ENCODE measurements around the gene CNOT1. TPM values are rescaled to one million over a fixed set of nuclear protein-coding genes. Genes with fewer than 3 reads are reported as not detected.

CNOT1 gene
- total RNA-seq, 1 experiment from 2014 or later = 328 TPM

DNA sequence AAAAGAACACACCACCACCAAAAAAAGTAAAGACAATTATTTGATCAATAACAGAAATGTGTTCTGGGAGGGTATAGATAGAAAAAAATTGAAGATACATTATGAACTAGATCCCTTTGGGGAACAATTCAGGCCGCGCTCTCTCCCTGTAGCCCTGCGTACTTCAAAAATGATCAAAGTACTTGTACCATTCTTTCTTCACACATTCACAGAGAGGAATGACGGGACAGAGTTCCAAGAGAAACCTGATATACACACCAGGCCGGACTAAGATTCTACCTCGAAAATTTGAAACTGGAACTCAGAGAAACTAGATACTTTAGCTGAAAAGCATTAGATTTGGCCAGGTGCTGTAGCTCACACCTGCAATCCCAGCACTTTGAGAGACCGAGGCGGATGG is 50.0 kb downstream of the CNOT1 start:
- Mint-ChIP-seq H3K4me1 (no peaks in the 10 kb centered on the region), H3K27ac (peak overlapping the region in 1 of 3 experiments; percentile 18; a peak in 1 of 7 replicates), H3K27me3 (ENCODE audit: low read depth) (no peaks in the 10 kb centered on the region), H3K36me3 (ENCODE audit: insufficient read depth in 1 of 3, low read depth in 3 of 3) (peaks cover 58 to 93% (median 87%) of the 10 kb centered on the region in 3 experiments), H3K9me3 (no peaks in the 10 kb centered on the region), H3K4me3 (no peak overlapping the region)
- H2AFZ ChIP-seq (ENCODE audit: low read length) = no peak overlapping the region
- no peaks in the 10 kb centered on the region for H4K20me1 ChIP-seq (ENCODE audit: control insufficient read depth, insufficient read depth, insufficient read length)
- H4K5ac ChIP-seq (ENCODE audit: insufficient read length, low read depth, low read length) = no peak overlapping the region
- no peaks in the 10 kb centered on the region for H3K79me2 ChIP-seq (ENCODE audit: insufficient read depth, low read length)
- no peak overlapping the region for H3K56ac ChIP-seq (ENCODE audit: insufficient read length, low read depth, low read length)
- H3K4me1 ChIP-seq (ENCODE audit: insufficient read depth, low read length) = no peaks in the 10 kb centered on the region
- no peak for DNase-seq
- H2BK15ac ChIP-seq (ENCODE audit: low read depth, low read length) = no peak overlapping the region
- H3T11ph ChIP-seq (ENCODE audit: low read length) = no peak overlapping the region
- no peak overlapping the region for H4K8ac ChIP-seq (replicated peaks; ENCODE audit: insufficient read length, low read depth, low read length)
- H3K18ac ChIP-seq (ENCODE audit: insufficient read length, low read depth, low read length) = no peak overlapping the region
- H2AK5ac ChIP-seq (ENCODE audit: insufficient read length, low read length) = no peak overlapping the region
- no peak overlapping the region for H4K91ac ChIP-seq (ENCODE audit: insufficient read length, low read depth, low read length)
- no peak overlapping the region for H3K9ac ChIP-seq (ENCODE audit: extremely low read depth, insufficient read length, low read length)
- H3K14ac ChIP-seq (ENCODE audit: insufficient read depth, low read length) = no peak overlapping the region
- H3K79me1 ChIP-seq (ENCODE audit: insufficient read depth, low read depth, low read length, poor library complexity, severe bottlenecking) = no peaks in the 10 kb centered on the region
- H3K27ac ChIP-seq (ENCODE audit: insufficient read length, low read depth, low read length) = no peak overlapping the region
- WGBS (ENCODE audit: extremely low coverage, insufficient read length, low lambda C conversion rate) = no CpG with 5 or more reads among the region's 8 CpGs
- H2BK20ac ChIP-seq (ENCODE audit: low read depth, low read length, poor library complexity, severe bottlenecking) = no peak overlapping the region
- H3K9me3 ChIP-seq (ENCODE audit: control insufficient read depth, low read depth, low read length) = no peaks in the 10 kb centered on the region
- H3K4ac ChIP-seq (ENCODE audit: low read depth, low read length) = no peak overlapping the region
- no peak overlapping the region for H2BK5ac ChIP-seq (ENCODE audit: insufficient read length, low read length)
- no peaks in the 10 kb centered on the region for H3K27me3 ChIP-seq (ENCODE audit: insufficient read depth, low read length)
- no peak overlapping the region for H2BK12ac ChIP-seq (ENCODE audit: insufficient read length, low read depth, low read length)
- no peaks in the 10 kb centered on the region for H3K23me2 ChIP-seq (ENCODE audit: insufficient read length, low read depth, low read length, poor library complexity, severe bottlenecking)
- TF ChIP-seq, protein P1, sequence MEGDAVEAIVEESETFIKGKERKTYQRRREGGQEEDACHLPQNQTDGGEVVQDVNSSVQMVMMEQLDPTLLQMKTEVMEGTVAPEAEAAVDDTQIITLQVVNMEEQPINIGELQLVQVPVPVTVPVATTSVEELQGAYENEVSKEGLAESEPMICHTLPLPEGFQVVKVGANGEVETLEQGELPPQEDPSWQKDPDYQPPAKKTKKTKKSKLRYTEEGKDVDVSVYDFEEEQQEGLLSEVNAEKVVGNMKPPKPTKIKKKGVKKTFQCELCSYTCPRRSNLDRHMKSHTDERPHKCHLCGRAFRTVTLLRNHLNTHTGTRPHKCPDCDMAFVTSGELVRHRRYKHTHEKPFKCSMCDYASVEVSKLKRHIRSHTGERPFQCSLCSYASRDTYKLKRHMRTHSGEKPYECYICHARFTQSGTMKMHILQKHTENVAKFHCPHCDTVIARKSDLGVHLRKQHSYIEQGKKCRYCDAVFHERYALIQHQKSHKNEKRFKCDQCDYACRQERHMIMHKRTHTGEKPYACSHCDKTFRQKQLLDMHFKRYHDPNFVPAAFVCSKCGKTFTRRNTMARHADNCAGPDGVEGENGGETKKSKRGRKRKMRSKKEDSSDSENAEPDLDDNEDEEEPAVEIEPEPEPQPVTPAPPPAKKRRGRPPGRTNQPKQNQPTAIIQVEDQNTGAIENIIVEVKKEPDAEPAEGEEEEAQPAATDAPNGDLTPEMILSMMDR (conservative IDR thresholded peaks at IDR 0.05) = no peak
- no peak overlapping the region for H3K23ac ChIP-seq (ENCODE audit: insufficient read length, low read depth, low read length)
- H3K4me2 ChIP-seq (ENCODE audit: insufficient read depth, insufficient read length, low read length) = no peak overlapping the region
- no peak overlapping the region for H2BK120ac ChIP-seq (ENCODE audit: low read depth, low read length, poor library complexity, severe bottlenecking)

Measured in H9 (cell line).